ENCODE measurements around the gene AQP12B. TPM values are rescaled to one million over a fixed set of nuclear protein-coding genes. Genes with fewer than 3 reads are reported as not detected.

Gene AQP12B
- total RNA-seq, 6 experiments from 2014 or later = not detected

DNA sequence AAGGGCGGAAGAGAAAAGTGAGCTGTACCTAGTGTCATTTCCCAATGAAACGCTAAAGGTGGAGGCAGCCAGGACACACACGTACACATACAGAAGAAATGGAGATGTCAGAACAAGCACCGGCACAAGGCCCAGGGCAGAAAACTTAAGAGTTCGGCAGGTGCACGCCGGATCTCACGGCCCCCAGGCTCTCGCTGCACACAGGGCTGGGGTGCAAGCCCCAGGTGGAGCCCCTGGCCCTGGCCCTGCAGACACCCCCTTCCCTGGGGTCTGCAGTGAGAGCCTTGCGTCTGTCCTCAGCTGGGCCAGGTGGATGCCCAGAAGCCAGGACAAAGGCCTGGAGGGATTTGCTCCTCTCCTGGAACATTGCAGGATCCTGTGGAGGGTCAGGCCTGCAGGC is 45.7 kb upstream of the AQP12B start:
- DNase-seq (no peak), ATAC-seq (no peak)
- H3K9me3 ChIP-seq = no peaks in the 10 kb centered on the region
- H3K36me3 ChIP-seq = no peaks in the 10 kb centered on the region
- no peak overlapping the region for H3K4me3 ChIP-seq
- no peak overlapping the region for H3K27ac ChIP-seq
- H3K4me1 ChIP-seq = no peaks in the 10 kb centered on the region
- no peak for TF ChIP-seq CTCF (IDR thresholded peaks at IDR 0.05)
- no peak for TF ChIP-seq POLR2A (IDR thresholded peaks at IDR 0.05)
- 83% methylated on average over 3 of the region's 10 CpGs for WGBS (ENCODE audit: insufficient coverage, low coverage, low lambda C conversion rate, missing lambda C conversion rate)
- H3K27me3 ChIP-seq = no peaks in the 10 kb centered on the region
- intact Hi-C loops (cut with DNase I) = no loop called here

- ATAC-seq (no peak), DNase-seq (no peak)
- Histone ChIP-seq H3K27me3 (no peaks in the 10 kb centered on the region), H3K36me3 (no peaks in the 10 kb centered on the region), H3K4me1 (no peaks in the 10 kb centered on the region), H3K9me3 (no peaks in the 10 kb centered on the region), H3K4me3 (no peak overlapping the region), H3K27ac (no peak overlapping the region)
- no peak for TF ChIP-seq CTCF (IDR thresholded peaks at IDR 0.05)
- no peak for TF ChIP-seq POLR2A (IDR thresholded peaks at IDR 0.05)
- intact Hi-C loops (cut with DNase I) = no loop called here
- WGBS (ENCODE audit: insufficient coverage, low coverage, low lambda C conversion rate, missing lambda C conversion rate) = 81% methylated on average over 5 of the region's 15 CpGs
Measured at GRCh38 chr2:240727913-240728312, 45.2 kb upstream of the AQP12B start.

DNA sequence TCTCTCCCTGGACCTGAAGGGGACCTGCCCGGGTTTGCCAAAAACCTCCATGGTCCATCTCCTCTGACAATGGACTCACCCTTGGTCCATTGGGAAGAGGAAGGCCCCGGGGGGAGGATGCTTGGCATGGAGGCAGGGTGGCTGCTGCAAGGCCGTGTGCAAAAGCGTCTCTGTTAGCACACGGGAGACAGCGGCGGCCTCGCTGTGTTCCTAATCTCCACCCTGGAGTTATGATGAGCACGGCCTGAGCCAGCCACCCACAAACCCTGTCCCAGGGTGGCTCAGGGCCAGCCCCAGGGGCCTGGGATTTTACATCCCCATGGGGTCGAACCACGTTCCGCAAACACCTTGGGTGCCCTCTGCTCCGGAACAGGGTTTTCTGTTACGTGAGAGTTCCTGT is 44.8 kb upstream of the AQP12B start:
- intact Hi-C loops (cut with DNase I) = no loop called here
- Histone ChIP-seq H3K4me1 (no peaks in the 10 kb centered on the region), H3K4me3 (no peak overlapping the region), H3K9me3 (no peaks in the 10 kb centered on the region), H3K27ac (no peak overlapping the region), H3K36me3 (no peaks in the 10 kb centered on the region), H3K27me3 (no peaks in the 10 kb centered on the region)
- TF ChIP-seq POLR2A (IDR thresholded peaks at IDR 0.05) (no peak), CTCF (IDR thresholded peaks at IDR 0.05) (no peak)
- ATAC-seq = no peak
- no CpG with 5 or more reads among the region's 14 CpGs for WGBS (ENCODE audit: insufficient coverage, low coverage, low lambda C conversion rate, missing lambda C conversion rate)
- no peak for DNase-seq

GRCh38 chr2:240726876-240727275 is 44.2 kb upstream of the AQP12B start:
- no peaks in the 10 kb centered on the region for H3K36me3 ChIP-seq
- no peak for TF ChIP-seq CTCF (IDR thresholded peaks at IDR 0.05)
- no peak for TF ChIP-seq POLR2A (IDR thresholded peaks at IDR 0.05)
- ATAC-seq = no peak
- no peak for DNase-seq
- WGBS (ENCODE audit: insufficient coverage, low coverage, low lambda C conversion rate, missing lambda C conversion rate) = 87% methylated on average over 14 of the region's 14 CpGs
- H3K27me3 ChIP-seq = no peaks in the 10 kb centered on the region
- no peak overlapping the region for H3K27ac ChIP-seq
- no peak overlapping the region for H3K4me3 ChIP-seq
- no peaks in the 10 kb centered on the region for H3K4me1 ChIP-seq
- no peaks in the 10 kb centered on the region for H3K9me3 ChIP-seq
- intact Hi-C loops (cut with DNase I) = no loop called here

DNA sequence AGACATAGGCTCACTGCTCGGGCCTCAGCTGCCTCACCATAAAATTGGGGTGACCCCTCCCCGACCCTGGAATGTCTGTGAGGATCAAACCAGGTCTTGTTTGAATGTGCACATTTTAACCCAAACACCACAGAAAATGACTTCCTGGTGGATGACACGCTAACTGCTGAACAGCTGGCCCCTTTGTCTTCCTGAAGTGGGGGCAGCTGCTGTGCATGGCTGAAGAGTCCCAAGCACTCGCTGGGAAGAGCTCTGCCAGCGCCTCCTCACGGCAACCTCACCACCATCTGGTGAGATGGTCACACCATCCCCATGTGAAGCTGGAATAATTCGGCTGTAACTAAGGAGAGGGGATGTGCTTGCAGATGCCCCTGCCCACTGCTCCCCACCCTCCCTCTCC is 43.0 kb upstream of the AQP12B start:
- no peaks in the 10 kb centered on the region for H3K27me3 ChIP-seq
- TF ChIP-seq CTCF (IDR thresholded peaks at IDR 0.05) = no peak
- no peak for TF ChIP-seq POLR2A (IDR thresholded peaks at IDR 0.05)
- intact Hi-C loops (cut with DNase I) = no loop called here

More for the DNA sequence above, 43.0 kb upstream of the AQP12B start:
- Histone ChIP-seq H3K9me3 (no peaks in the 10 kb centered on the region), H3K4me1 (no peaks in the 10 kb centered on the region), H3K27ac (no peak overlapping the region), H3K4me3 (no peak overlapping the region), H3K36me3 (no peaks in the 10 kb centered on the region)
- DNase-seq = no peak
- no peak for ATAC-seq
- WGBS (ENCODE audit: insufficient coverage, low coverage, low lambda C conversion rate, missing lambda C conversion rate) = 70% methylated on average over 4 of the region's 7 CpGs

All from right lobe of liver (tissue), 6 donors.